HG02884 (cell line): Measurements from ENCODE around the gene EYA2.

ENCODE experiments used
- ATAC-seq: cut with Tn5 transposase; IDR thresholded peaks from one replicate; pipeline ENCODE4 v1.9.1; 2021; ENCODE audit warnings: mild to moderate bottlenecking, moderate library complexity; ENCODE audit not compliant: unreplicated experiment

The EYA2 gene

GRCh38 chr20:47031821-47032220 lies 137.2 kb downstream of the EYA2 start:
- ATAC-seq = no peak

GRCh38 chr20:47032933-47033578 lies 138.4 kb downstream of the EYA2 start:
- no peak for ATAC-seq

- no peak for ATAC-seq
Measured at GRCh38 chr20:47033665-47034064, 139.0 kb downstream of the EYA2 start.

- no peak for ATAC-seq
Measured at GRCh38 chr20:47035026-47035590, 140.5 kb downstream of the EYA2 start.

- ATAC-seq = no peak
Measured at GRCh38 chr20:47036091-47036870, 141.6 kb downstream of the EYA2 start.

- ATAC-seq = no peak
Measured at GRCh38 chr20:47038566-47039560, 144.2 kb downstream of the EYA2 start.

GRCh38 chr20:47040506-47041125 lies 146.0 kb downstream of the EYA2 start:
- no peak for ATAC-seq

GRCh38 chr20:47041396-47041899 lies 146.8 kb downstream of the EYA2 start:
- no peak for ATAC-seq

- ATAC-seq = no peak
Measured at GRCh38 chr20:47042464-47042863, 147.8 kb downstream of the EYA2 start.

- no peak for ATAC-seq
Measured at GRCh38 chr20:47043086-47043485, 148.4 kb downstream of the EYA2 start.

GRCh38 chr20:47044938-47045337 lies 150.3 kb downstream of the EYA2 start:
- no peak for ATAC-seq

- ATAC-seq = no peak
Measured at GRCh38 chr20:47048054-47048453, 153.4 kb downstream of the EYA2 start.

- ATAC-seq = no peak
Measured at GRCh38 chr20:47049771-47050170, 155.1 kb downstream of the EYA2 start.

GRCh38 chr20:47050996-47051395 lies 156.4 kb downstream of the EYA2 start:
- ATAC-seq = no peak

- ATAC-seq = no peak
Measured at GRCh38 chr20:47051936-47052526, 157.4 kb downstream of the EYA2 start.

GRCh38 chr20:47054506-47054905 lies 159.9 kb downstream of the EYA2 start:
- ATAC-seq = no peak

GRCh38 chr20:47054945-47055344 lies 160.3 kb downstream of the EYA2 start:
- ATAC-seq = no peak

- no peak for ATAC-seq
Measured at GRCh38 chr20:47055699-47056369, 161.2 kb downstream of the EYA2 start.

GRCh38 chr20:47057661-47058060 lies 163.0 kb downstream of the EYA2 start:
- no peak for ATAC-seq
